HuH-7 (cell line): Measurements from ENCODE around the gene MAP3K8.
"Not testable (repeated sequence)": the region's sequence is repeated elsewhere in the genome, so short reads cannot be mapped to it uniquely, and the experiment has no call there.

Source experiments
- DNase-seq: peaks from one replicate; pipeline ENCODE4 v3.0.0; 2011; ENCODE audit warnings: low spot score

MAP3K8 gene

GRCh38 chr10:30447125-30447799, 13.3 kb downstream of the MAP3K8 start:
- DNase-seq = no peak

DNA sequence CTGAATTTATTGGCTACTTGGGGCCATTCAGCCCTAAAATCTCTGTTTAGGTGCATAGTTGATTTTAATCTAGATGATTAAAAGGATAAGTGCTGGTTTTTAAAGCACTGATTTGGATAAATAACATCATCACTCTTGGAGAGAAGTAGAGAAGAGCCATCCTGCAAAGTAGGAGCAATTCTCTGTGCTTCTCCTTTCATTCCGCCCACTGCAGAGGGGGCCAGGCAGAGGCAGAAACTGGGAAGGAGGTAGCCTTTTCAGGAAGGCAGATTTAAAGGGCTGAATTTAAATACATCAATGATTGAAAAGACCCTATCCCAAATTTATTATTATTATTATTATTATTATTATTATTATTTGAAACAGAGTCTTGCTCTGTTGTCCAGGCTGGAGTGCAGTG, 14.1 kb downstream of the MAP3K8 start:
- no peak for DNase-seq

GRCh38 chr10:30453764-30454527, 20.0 kb downstream of the MAP3K8 start:
- DNase-seq = no peak

DNA sequence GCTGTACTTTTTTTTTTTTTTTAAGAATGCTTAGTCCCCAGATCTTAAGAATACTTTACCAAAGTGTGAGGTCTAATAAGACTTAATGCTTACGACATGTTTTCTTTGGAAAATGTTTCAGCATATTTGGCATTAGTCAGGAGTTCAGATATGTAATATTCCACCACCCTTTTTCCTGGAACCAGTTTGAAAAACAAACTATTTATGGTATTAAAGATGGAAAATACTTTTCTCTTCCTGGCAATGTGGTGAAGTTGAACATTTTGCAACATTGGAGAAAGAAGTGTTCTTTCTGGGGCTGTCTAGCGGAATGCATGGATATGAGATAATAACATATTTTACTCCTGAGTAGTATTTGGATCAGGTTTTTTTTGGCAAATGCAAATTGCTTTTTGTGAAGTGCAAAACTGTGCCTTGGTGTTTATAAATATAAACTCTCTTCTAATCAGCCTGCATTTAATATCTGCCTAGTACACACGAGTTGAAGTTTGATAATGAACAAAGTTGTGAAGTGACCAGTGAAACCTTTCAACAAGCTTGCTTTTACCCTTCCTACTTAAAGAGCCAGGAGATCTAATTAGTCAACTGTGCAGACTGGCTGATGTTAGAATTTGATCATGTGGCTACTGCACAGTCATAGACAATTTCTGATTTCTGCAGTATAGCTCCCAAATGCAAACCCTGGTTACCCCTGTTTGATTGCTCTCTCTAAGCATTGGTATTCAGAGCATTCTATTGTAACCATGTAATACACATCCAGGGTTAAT, 20.9 kb downstream of the MAP3K8 start:
- DNase-seq = no peak

DNA sequence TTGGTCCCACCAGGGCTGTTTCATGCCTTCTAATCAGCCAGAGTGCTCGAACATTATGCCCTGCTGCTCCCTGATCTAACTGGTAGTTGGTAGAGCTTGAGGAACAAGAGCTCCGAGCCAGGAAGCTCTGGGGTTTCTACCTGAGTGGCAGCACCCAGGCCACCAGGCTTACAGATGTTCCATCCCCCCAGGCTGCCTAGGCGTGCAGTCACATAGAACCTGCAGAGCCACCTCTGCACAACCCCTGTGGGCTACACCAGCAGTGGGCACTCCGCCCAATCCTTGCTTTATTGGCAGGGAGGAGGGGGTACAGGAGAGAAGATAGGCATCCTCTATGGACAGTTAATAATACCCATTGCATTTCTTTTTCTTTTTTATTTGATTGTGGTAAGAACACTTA, 21.8 kb downstream of the MAP3K8 start:
- DNase-seq = no peak

GRCh38 chr10:30456266-30456665, 22.3 kb downstream of the MAP3K8 start:
- DNase-seq = no peak

DNA sequence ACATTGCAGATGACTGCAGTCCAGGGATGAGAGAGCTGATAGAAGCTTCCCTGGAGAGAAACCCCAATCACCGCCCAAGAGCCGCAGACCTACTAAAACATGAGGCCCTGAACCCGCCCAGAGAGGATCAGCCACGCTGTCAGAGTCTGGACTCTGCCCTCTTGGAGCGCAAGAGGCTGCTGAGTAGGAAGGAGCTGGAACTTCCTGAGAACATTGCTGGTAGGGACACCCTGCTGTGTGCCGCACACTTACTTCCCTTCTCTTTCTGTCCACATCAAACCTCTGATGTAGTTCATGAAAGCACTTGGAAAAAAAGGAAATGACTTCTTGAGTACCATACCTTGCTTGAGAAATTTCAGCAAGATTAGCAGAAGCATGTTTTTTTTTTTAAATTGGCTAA, 25.3 kb downstream of the MAP3K8 start:
- DNase-seq = no peak

GRCh38 chr10:30460121-30460520, 26.1 kb downstream of the MAP3K8 start:
- DNase-seq = no peak

GRCh38 chr10:30462513-30462912, 28.5 kb downstream of the MAP3K8 start:
- no peak for DNase-seq

- no peak for DNase-seq
These were observed 30.0 kb downstream of the MAP3K8 start for GRCh38 chr10:30463944-30464451.

DNA sequence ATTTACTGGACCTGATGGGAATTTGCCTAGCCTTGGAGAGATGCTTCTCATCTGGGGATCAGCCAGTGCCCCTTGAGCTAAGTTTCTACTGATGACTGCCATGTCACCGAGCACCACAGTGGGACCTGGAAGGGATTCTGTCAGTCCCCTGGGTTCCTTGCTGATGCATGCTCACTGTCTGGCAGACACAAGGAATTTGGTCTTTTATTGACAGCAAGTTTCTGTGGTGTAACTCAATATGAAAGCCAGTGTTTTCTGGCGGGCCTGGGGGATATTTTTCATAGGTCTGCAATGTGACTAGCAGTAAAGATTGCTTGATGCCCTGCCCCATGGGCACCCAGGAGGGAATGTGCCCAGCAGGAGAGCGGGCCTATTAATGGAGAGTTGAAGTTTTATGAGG, 30.7 kb downstream of the MAP3K8 start:
- DNase-seq = no peak

- no peak for DNase-seq
These were observed 32.5 kb downstream of the MAP3K8 start for GRCh38 chr10:30466445-30466844.

GRCh38 chr10:30467651-30468338, 33.8 kb downstream of the MAP3K8 start:
- DNase-seq = no peak

- DNase-seq = no peak
These were observed 38.6 kb downstream of the MAP3K8 start for GRCh38 chr10:30472414-30473155.

GRCh38 chr10:30475515-30475914, 41.5 kb downstream of the MAP3K8 start:
- not testable (repeated sequence) for DNase-seq

DNA sequence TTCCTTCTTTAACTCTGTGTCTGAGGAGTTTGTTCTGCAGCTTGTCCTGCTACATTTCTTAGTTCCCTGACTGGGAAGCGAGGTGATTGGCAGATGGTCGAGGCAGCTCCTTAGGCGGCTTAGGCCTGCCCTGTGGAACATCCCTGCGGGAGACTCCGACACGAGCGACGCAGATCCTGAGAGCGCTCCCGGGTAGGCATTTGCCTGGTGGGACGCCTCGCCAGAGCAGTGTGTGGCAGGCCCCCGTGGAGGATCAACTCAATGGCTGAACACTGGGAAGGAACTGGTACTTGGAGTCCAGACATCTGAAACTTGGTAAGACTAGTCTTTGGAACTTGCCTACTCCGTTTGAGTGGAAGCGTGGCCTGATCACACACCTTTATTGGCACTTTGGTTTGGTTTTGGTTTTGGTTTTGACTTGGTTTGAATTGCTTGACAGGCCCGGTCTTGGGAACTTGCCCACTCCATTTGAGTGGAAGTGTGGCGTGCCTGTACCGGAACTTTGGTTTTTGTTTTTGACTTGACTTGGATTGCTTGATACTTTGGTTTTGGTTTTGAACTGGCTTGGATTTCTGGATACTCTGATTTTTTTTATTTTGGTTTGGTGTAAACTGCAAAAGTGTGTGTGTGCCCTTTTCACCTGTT, 42.6 kb downstream of the MAP3K8 start:
- DNase-seq = no peak

DNA sequence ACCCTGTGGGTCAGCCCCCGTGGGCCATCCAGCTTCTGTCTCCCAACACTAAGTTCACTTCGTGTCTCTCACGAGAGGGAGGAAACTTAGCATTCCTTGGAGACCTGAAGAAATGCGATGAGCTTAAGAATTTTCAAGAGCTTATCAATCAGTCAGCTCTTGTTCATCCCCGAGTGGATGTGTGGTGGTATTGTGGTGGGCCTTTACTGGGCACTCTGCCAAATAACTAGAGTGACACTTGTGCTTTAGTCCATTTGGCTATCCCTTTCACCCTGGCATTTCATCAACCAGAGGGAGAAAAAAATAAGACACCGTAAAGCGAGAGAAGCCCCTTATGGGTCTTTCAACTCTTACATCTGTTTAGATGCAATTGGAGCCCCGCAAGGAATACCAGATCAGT, 45.5 kb downstream of the MAP3K8 start:
- DNase-seq = not testable (repeated sequence)

- DNase-seq = no peak
These were observed 47.6 kb downstream of the MAP3K8 start for GRCh38 chr10:30481603-30482002.

GRCh38 chr10:30488316-30488715, 54.3 kb downstream of the MAP3K8 start:
- no peak for DNase-seq

GRCh38 chr10:30489346-30489745, 55.4 kb downstream of the MAP3K8 start:
- no peak for DNase-seq
